ENCODE measurements around the gene C5.

Gene C5

DNA sequence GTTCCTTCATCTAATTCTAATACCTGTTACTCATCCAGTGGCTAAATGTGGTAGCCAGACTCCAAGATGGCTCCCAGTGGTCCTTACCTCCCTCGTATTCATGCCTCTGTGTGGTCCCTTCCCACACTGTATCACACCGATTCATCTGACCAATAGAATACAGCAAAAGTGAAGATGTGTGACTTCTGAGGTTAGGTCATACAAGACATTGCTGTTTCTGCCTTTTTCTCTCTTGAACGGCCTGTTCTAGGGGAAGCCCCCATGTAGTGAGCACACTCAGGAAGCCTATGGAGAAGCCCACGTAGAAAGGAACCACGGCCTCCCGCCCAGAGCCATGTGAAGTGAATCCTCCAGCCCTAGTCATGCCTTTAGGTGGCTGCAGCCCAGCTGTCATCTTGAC lies 9.4 kb upstream of the C5 start:
- DNase-seq: no peak
- no peaks in the 10 kb centered on the region for H3K9me3 ChIP-seq
- no peak overlapping the region for H3K4me3 ChIP-seq
- no peaks in the 10 kb centered on the region for H3K27me3 ChIP-seq
- H3K27ac ChIP-seq: no peak overlapping the region
- TF ChIP-seq, protein P1, sequence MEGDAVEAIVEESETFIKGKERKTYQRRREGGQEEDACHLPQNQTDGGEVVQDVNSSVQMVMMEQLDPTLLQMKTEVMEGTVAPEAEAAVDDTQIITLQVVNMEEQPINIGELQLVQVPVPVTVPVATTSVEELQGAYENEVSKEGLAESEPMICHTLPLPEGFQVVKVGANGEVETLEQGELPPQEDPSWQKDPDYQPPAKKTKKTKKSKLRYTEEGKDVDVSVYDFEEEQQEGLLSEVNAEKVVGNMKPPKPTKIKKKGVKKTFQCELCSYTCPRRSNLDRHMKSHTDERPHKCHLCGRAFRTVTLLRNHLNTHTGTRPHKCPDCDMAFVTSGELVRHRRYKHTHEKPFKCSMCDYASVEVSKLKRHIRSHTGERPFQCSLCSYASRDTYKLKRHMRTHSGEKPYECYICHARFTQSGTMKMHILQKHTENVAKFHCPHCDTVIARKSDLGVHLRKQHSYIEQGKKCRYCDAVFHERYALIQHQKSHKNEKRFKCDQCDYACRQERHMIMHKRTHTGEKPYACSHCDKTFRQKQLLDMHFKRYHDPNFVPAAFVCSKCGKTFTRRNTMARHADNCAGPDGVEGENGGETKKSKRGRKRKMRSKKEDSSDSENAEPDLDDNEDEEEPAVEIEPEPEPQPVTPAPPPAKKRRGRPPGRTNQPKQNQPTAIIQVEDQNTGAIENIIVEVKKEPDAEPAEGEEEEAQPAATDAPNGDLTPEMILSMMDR (IDR thresholded peaks at IDR 0.05): no peak
- no peaks in the 10 kb centered on the region for H3K4me1 ChIP-seq
- intact Hi-C loops (cut with DNase I; ENCODE audit: low total_unique reads): no loop called here
- H3K36me3 ChIP-seq: peaks cover 9 to 25% (median 10%) of the 10 kb centered on the region in 3 donors

DNA sequence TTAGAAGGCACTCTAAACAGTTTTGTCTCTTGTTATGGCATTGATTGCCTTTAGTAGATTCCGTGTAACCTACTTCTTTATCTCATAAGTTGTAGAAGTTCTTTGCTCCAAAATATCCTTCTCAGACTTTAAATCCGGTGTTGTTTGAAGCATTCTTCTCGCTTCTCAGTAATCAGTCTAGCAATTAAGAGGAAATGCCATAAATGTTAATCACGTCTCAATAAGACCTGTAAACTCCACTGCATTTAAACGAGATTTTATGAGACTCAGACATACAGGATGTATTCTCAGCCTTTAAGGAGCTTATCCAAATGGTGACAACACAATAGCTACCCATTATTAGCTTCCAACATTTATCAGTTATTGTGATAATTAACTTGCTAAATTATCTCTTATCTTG lies 7.7 kb upstream of the C5 start:
- intact Hi-C loops (cut with DNase I; ENCODE audit: low total_unique reads): no loop called here
- Histone ChIP-seq H3K27ac (no peak overlapping the region), H3K27me3 (no peaks in the 10 kb centered on the region), H3K36me3 (peaks cover 9 to 25% (median 10%) of the 10 kb centered on the region in 3 donors), H3K9me3 (no peaks in the 10 kb centered on the region), H3K4me3 (no peak overlapping the region), H3K4me1 (no peaks in the 10 kb centered on the region)
- no peak for DNase-seq
- TF ChIP-seq, protein P1 (IDR thresholded peaks at IDR 0.05): no peak

DNA sequence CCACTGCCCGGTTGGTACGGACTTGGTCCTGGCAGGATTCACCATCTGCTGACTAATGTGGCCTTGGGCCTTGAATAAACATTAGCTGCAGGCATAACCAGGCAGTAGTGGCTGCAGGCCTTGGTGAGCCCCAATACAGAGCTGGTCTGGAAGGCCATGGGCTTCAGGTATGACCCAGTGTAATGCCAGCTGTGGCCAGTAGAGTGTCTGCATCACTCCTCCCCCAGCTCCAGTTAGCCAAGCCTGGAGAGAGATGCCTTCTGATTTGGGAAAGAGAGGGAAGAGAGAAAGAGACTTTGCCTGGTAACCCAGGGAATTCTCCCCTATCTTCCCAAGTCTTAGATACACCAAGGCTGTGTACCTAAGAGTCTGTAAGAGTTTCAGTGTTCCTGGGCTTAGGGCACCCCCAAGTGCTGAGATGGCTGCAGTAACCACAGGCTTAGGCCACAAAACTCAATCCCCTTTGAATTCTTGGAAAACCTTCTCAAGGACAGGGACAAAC lies 5.6 kb upstream of the C5 start:
- Histone ChIP-seq H3K4me1 (no peaks in the 10 kb centered on the region), H3K36me3 (peaks cover 9 to 25% (median 10%) of the 10 kb centered on the region in 3 donors), H3K27ac (no peak overlapping the region), H3K4me3 (no peak overlapping the region), H3K9me3 (no peaks in the 10 kb centered on the region), H3K27me3 (no peaks in the 10 kb centered on the region)
- TF ChIP-seq, protein P1 (IDR thresholded peaks at IDR 0.05): no peak
- DNase-seq: no peak
- intact Hi-C loops (cut with DNase I; ENCODE audit: low total_unique reads): no loop called here

DNA sequence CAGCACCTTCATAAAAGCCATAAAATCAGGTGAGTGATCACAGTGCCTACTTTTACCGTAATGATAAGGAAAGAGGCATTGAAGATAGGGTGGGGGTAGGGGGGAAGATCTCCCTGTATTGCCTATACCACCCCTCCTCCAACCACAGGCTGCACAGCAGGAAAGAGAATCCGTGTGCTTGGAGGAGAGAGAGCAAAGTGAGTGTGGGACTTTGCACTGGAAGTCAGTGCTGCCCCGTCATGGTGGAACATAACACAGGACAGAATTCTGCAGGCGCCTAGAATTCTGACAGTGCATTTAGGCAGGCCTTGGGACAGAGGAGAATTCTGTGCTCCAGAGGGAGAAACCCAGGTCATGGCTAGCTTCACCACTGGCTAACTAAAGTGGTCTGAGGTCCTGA lies 3.5 kb upstream of the C5 start:
- Histone ChIP-seq H3K27me3 (no peaks in the 10 kb centered on the region), H3K9me3 (no peaks in the 10 kb centered on the region), H3K4me3 (no peak overlapping the region), H3K4me1 (no peaks in the 10 kb centered on the region), H3K36me3 (peaks cover 9 to 25% (median 10%) of the 10 kb centered on the region in 3 donors), H3K27ac (no peak overlapping the region)
- intact Hi-C loops (cut with DNase I; ENCODE audit: low total_unique reads): no loop called here
- no peak for DNase-seq
- TF ChIP-seq, protein P1 (IDR thresholded peaks at IDR 0.05): no peak

DNA sequence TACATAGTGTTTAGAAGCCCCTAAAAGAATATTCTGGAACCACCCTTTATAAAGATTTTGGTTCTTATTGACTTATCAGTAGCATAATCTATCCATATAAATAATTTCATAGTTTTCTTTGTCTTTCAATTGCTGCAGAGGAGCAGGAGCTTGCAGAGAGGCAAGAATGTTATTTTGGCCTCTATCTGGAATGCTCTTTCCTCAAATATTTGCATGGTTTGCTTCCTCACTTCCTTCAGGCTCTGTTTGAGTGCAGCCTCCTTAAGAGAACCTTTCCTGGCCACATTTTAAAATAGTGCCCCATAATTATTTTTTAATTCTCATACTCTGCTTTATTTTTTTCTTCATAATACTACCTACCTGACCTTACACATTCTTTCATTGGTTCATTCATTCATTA lies 1.5 kb downstream of the C5 start:
- no peak for DNase-seq
- intact Hi-C loops (cut with DNase I; ENCODE audit: low total_unique reads): no loop called here
- Histone ChIP-seq H3K4me1 (no peaks in the 10 kb centered on the region), H3K9me3 (no peaks in the 10 kb centered on the region), H3K27ac (no peak overlapping the region), H3K36me3 (no peaks in the 10 kb centered on the region), H3K27me3 (no peaks in the 10 kb centered on the region), H3K4me3 (no peak overlapping the region)
- TF ChIP-seq, protein P1 (IDR thresholded peaks at IDR 0.05): no peak

DNA sequence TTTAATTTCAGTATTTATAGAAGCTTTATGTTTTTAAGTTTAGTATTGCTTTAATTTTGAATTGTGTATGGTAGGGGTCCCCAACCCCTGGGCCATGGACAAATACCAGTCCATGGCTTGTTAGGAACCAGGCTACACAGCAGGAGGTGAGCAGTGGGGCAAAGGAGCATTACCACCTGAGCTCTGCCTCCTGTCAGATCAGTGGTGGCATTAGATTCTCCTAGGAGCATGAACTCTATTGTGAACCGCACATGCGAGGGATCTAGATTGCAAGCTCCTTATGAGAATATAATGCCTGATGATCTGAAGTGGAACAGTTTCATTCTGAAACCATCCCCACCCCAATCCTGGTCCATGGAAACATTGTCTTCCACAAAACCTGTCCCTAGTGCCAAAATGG lies 1.9 kb downstream of the C5 start:
- intact Hi-C loops (cut with DNase I; ENCODE audit: low total_unique reads): no loop called here
- DNase-seq: no peak
- H3K9me3 ChIP-seq: no peaks in the 10 kb centered on the region
- no peaks in the 10 kb centered on the region for H3K36me3 ChIP-seq
- no peaks in the 10 kb centered on the region for H3K27me3 ChIP-seq
- no peaks in the 10 kb centered on the region for H3K4me1 ChIP-seq
- TF ChIP-seq, protein P1 (IDR thresholded peaks at IDR 0.05): no peak
- H3K27ac ChIP-seq: no peak overlapping the region
- no peak overlapping the region for H3K4me3 ChIP-seq
